HG02610 (cell line): ENCODE measurements around the gene KCNK3.

Experiments
- ATAC-seq: cut with Tn5 transposase; IDR thresholded peaks from one replicate; pipeline ENCODE4 v1.9.1; 2021; ENCODE audit warnings: mild to moderate bottlenecking, moderate library complexity; ENCODE audit not compliant: unreplicated experiment

KCNK3 gene

DNA sequence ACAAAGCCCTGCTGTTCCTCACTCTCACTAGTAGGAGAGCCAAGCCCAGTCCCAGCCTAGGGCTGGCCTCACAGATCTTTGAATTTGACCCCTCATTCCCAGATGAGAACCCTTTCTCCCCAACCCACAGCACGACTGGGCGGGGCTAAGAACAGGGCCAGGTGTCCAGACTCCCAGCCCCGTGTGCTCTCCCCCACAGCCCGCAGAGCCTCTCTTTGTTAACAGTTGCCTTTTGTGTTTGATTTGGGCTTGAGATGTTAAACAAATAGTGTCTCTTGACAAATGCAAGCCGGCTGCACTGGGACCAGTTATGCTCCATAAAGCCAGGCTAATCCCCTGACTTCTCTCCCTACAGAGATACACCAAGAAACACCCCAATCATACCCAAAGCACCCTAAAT is 4.7 kb upstream of the KCNK3 start:
- no peak for ATAC-seq

DNA sequence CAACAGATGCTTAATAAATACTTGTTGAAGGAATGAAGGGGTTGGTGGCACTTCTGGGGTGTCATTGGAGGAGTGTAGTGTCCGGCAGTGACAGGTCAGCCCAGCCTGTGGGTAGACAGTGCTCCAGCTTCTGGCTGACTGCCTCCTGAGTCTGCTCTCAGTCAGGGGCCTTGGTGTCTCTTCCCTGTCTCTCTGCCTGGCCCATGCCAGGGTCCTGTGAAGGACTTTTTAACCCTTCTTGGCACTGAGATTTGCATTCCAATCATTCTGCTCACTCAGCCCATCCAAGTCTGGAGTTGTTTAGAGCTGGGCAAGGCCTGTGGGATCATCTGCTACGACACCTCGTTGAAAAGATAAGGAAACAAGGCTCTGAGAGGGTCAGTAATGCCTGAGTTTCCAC is 1.4 kb upstream of the KCNK3 start:
- no peak for ATAC-seq

DNA sequence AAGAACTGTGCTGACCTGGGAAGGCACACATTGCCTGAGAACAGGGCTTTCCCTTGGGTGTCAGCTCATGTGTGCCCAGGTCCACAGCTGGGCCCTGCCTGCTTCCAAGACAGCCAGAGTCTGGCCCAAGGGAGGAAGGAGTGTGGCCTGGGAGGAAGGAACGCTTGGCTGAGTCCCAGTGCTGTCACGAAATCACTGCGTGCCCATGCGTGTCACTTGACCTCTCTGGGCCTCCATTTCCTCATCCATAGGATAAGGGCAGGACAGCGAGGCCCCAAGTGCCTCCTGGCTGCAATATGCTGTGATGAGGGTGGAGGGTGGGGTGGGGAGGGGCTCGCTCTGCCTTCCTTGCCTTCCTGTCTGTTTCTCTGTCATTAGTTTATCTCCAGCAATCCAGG is 642 bp upstream of the KCNK3 start:
- no peak for ATAC-seq

DNA sequence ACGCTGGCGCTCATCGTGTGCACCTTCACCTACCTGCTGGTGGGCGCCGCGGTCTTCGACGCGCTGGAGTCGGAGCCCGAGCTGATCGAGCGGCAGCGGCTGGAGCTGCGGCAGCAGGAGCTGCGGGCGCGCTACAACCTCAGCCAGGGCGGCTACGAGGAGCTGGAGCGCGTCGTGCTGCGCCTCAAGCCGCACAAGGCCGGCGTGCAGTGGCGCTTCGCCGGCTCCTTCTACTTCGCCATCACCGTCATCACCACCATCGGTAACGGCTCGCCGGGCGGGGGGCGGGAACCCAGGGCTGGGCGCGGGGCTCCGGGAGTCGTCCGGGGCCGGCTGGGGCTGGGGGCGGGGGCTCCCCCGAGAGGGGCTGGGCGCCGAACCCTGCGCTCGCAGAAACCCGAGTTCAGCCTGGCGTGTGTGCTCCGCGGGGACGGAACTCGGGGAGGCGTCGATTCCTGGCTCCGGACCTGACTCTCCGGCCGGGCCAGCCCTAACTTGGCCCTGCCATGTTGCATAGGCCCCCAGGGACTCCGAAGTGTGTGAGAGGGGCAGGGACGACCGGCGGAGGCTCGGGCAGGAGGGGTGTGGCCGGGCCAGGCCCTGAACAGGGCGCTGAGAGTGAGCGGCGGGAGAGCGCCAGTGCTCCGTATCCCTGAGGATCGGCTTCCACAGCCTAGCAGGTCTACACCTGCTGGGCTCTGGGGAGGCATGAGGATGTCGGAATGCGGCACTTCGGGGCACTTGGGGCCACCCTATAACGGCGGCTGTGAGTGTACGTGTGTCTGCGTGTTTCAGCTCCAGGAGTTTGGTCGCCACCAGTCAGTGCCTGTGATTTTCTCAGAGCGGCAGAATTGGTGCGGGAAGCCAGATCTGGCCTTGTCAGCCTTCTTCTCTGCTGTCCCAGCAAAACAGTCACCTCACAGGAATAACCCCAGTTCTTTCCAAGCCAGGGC is 651 bp downstream of the KCNK3 start:
- no peak for ATAC-seq

- no peak for ATAC-seq
These were observed 1.5 kb downstream of the KCNK3 start for GRCh38 chr2:26694001-26694400.

GRCh38 chr2:26696351-26696816 is 3.9 kb downstream of the KCNK3 start:
- ATAC-seq: no peak

DNA sequence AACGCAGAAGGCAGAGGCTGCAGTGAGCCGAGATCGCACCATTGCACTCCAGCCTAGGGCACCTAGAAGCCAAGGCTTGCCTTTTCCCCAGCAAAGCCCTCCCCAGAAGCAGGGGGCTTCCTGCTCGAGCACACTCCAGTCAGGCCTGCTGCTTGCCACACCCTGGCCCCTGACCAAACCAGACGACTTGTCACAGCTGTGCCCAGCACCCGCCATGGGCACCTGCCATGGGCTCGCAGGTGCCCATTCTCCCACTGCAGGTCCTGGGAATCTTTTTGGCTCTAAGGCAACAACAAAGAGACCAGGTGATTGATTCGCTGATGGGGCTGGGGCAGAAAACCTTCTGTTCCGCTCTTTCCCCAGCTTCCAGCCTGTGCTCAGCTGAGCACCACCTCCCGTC is 4.9 kb downstream of the KCNK3 start:
- no peak for ATAC-seq

DNA sequence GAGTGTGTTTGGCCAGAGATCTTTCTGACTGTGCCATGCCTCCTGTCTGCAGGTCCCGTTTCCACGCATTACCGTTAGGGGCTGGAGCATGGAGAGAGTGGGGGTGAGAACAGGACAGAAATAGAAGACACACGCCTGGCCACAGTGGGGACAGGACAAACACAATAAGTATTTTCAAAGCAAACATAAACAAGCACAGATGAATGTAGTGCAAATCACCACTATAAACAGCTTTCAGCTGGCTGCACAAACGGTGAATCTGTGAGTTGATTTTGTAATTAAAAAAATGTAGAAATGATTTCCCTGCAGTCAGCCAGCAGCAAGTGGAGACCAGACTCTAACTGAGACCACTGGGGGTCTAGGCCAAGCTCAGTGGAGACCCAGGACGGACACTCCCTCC is 6.8 kb downstream of the KCNK3 start:
- no peak for ATAC-seq

DNA sequence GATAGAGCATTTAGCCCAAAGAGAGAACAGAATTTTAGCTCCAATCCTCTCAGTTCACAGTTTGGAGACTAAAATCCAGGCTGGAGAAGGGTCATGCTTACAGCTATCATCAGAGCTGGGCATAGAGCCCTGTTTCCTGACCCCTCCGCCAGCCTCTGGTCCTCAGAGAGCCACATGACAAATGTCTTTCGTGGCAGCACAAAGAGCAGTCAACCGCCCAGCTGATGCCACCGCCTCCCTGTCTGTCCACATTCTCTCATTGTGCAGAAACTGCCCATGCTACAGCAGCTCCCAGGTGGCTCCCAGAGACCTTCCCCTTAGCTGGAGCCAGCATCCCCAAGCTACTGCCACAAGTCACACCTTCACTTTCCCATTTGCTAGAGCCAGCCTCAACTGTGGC is 7.6 kb downstream of the KCNK3 start:
- ATAC-seq: no peak

GRCh38 chr2:26701596-26701995 is 9.1 kb downstream of the KCNK3 start:
- no peak for ATAC-seq

DNA sequence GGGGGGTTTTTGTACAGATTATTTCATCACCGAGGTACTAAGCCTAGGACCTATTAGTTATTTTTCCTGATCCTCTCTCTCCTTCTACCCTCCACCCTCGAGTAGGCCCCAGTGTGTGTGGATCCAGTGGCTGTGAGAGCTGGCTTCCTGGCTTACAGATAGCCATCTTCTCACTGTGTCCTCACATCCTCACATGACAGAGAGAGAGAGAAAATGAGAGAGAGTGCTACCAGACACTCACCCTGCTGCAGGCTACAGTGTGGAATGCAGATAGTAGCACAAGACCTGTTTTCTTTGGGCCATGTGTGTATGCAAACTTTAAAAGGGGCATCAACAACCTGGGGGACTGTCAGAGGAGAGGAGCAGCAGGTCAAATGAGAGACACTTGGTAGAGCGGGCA is 9.5 kb downstream of the KCNK3 start:
- ATAC-seq: no peak

- no peak for ATAC-seq
These were observed 12.0 kb downstream of the KCNK3 start for GRCh38 chr2:26704441-26704977.

- ATAC-seq: no peak
These were observed 12.6 kb downstream of the KCNK3 start for GRCh38 chr2:26705126-26705525.

- no peak for ATAC-seq
These were observed 13.6 kb downstream of the KCNK3 start for GRCh38 chr2:26706093-26706492.

DNA sequence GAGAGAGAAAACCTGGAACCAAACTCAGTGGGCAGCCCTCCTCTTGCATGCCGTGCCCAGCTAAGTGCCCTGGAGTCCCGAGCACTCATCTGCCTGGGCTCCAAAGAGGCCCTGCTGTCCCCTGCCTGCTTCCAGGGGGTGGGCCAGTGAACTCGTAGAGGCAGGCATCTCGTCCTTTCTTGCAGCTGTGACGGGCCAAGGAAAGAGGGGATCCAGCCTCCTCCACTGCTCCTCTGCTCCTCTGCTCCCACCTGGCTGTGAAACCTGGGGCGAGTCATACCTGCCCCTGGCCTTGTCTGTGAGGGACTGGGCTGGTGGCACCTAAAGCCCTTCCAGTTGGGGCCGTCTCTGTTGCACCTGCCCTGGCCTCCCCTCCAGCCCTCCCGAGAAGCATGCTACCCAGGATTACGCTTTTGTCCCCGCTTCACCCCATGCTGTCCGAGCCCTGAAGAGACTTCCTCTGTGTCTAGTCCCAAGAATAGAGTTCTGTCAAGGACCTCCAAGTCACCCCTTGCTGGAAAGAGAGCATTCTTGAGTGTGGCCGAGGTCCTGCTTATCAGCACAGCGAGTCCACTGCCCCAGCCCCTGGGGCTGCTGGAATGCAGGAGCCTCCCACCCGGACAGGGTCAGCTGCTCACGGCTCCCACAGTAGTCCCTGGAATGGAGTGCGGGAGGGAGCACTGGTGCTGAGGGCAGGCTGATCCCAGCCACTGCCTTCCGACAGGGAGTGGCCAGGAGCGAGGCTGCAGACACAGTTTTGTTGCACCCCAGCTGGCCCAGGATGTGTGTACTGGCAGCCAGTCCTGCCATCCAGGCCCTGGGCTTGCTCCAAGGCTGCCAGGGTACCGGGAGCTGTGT is 14.3 kb downstream of the KCNK3 start:
- ATAC-seq: no peak

DNA sequence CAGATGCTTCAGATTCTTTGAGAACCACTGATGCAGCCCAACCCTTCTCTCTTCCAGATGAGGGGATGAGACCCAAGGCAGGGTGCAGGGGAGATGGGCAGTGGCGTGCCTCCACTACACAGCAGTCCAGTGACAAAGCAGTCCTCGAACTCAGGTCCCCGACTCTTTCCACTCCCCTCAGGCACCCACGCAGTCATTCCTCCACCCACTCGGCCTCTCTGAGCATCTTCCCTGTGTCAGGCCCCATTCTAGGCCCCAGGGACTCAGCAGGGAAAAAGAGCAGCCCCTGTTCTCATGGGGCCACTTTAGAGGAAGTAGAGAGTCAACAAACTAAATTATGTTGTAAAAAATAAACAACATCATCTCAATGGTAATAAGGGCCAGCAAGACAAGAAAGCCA is 15.2 kb downstream of the KCNK3 start:
- ATAC-seq: no peak

DNA sequence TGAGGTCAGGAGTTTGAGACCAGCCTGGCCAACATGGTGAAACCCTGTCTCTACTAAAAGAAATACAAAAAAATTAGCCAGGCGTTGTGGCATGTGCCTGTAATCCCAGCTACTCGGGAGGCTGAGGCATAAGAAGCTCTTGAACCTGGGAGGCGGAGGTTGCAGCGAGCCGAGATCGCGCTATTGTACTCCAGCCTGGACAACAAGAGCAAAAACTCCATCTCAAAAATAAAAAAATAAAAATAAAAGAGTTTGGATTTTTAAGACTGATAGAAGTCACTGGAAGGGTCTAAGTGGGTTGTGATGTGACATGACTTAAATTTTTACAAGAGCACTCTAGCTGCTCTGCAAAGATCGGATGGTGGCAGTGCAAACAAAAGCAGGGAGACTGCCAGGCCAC is 15.9 kb downstream of the KCNK3 start:
- ATAC-seq: no peak

DNA sequence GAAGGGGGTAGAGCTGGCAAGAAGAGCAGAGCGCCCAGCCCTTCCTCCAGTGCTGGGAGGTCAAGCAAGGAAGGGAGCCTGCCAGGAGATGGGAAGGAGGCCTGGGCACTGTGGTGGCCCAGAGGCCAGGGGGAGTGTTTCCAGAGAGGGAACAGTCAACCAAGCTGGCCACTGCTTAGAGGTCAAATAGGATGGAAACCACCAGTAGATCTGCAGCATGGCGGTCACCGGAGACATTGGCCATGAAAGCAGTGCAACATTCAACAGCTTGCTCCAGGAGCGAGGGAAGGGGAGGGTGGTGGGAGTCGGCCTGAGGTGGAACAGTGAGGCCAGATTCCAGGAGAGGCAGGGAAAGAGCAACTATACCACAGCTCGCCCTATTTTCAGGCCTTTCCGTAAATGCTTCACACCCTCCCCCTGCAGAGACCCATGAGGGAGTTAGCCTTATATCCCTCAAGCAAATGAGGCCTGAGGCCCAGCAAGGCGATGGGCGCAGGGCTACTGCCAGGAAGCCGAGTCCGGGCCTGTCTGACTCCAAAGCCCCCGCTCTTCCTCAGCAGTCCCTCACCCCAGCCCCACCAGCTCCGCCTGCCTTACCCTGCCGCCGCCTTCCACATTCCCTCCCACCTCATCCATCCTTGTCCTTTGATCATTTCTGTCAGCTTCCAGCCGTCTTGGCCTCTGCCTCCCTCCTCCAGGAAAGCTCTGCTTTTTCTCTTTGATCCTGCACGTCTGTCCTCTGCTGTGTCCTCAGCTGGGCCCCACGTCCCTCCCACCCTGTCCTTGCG is 17.0 kb downstream of the KCNK3 start:
- no peak for ATAC-seq

GRCh38 chr2:26710145-26710544 is 17.6 kb downstream of the KCNK3 start:
- no peak for ATAC-seq

DNA sequence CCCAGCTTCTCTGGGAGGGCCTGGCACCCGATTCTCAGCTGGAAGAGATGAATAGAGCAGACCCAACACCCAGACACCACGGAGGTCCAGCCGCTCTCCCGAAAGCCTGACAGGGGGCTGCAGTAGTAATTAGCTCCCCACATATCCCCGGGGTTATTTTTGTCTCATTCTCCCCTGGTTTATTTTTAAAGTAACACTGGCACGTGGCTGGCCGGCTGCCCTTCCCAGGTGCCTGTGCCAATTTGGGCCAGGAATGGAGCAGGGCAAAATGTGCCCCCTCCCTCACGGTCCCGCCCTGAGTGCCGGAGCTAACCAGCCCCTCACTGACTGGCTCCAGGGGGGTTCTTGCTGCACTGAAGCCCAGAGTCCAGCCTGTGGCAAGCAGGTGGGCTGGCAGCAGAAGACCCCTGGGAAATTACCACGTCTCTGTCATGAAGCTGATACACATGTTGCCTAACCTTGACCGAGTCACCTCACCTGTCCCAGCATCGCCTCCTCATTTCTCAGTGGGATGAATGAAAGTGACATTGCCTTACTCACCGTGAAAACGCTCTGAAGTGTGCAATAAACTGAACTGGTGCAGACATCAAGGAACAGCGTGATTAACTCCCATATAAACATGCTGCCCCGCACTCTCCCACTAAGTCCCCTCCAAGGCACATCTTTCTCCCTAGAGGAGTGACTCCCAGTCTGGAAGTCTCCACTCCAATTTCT is 18.4 kb downstream of the KCNK3 start:
- no peak for ATAC-seq
